Activated T-helper 17 cell treated with anti-CD3 and anti-CD28 coated beads, Interleukin-2, amount 50 U/mL, for 72 hours (primary cell): ENCODE measurements around the gene TRIO. TPM values are rescaled to one million over a fixed set of nuclear protein-coding genes. Genes with fewer than 3 reads are reported as not detected.
A peak's percentile ranks its signal among the peaks of the same experiment; 100 is the strongest.

Source experiments
- ATAC-seq: fragments of 150-1000 bp; cut with Tn5 transposase; replicated peaks from 2 replicates; pipeline ENCODE4 v1.10.0; 2021; ENCODE audit warnings: mild to moderate bottlenecking, moderate library complexity
- H3K27ac Mint-ChIP-seq: one replicate; pipeline ENCODE4 v1.8.0; 2022; ENCODE audit warnings: mixed read lengths
- H3K27me3 Mint-ChIP-seq: one replicate; pipeline ENCODE4 v1.8.0; 2022; ENCODE audit warnings: mixed read lengths
- H3K36me3 Mint-ChIP-seq: one replicate; pipeline ENCODE4 v1.8.0; 2022; ENCODE audit warnings: low read depth, mild to moderate bottlenecking, mixed read lengths
- H3K4me1 Mint-ChIP-seq: one replicate; pipeline ENCODE4 v1.8.0; 2022; ENCODE audit warnings: mixed read lengths
- H3K4me3 Mint-ChIP-seq: one replicate; pipeline ENCODE4 v1.8.0; 2022; ENCODE audit warnings: mild to moderate bottlenecking, mixed read lengths
- H3K9me3 Mint-ChIP-seq: one replicate; pipeline ENCODE4 v1.8.0; 2022; ENCODE audit warnings: mixed read lengths
- total RNA-seq, 2 donors: library from RNA; stranded (reverse); gene quantifications; one replicate each; pipeline ENCODE4 v1.2.3, GENCODE V29; 2022

TRIO gene
- total RNA-seq, 2 donors from 2014 or later: 13.6 to 21.5 TPM

GRCh38 chr5:14457476-14457875 is 314.3 kb downstream of the TRIO start:
- Mint-ChIP-seq H3K36me3 (no peaks in the 10 kb centered on the region), H3K27me3 (no peaks in the 10 kb centered on the region), H3K4me1 (no peaks in the 10 kb centered on the region)

GRCh38 chr5:14458414-14458813 is 315.3 kb downstream of the TRIO start:
- ATAC-seq: no peak
- Mint-ChIP-seq H3K27me3 (no peaks in the 10 kb centered on the region), H3K4me3 (no peak overlapping the region), H3K9me3 (no peaks in the 10 kb centered on the region), H3K4me1 (no peaks in the 10 kb centered on the region), H3K27ac (no peak overlapping the region), H3K36me3 (no peaks in the 10 kb centered on the region)

More at GRCh38 chr5:14457476-14457875, 314.3 kb downstream of the TRIO start:
- H3K9me3 Mint-ChIP-seq: no peaks in the 10 kb centered on the region
- H3K4me3 Mint-ChIP-seq: no peak overlapping the region
- H3K27ac Mint-ChIP-seq: no peak overlapping the region
- ATAC-seq: no peak

- Mint-ChIP-seq H3K27ac (no peak overlapping the region), H3K27me3 (no peaks in the 10 kb centered on the region), H3K36me3 (no peaks in the 10 kb centered on the region), H3K4me3 (no peak overlapping the region), H3K9me3 (no peaks in the 10 kb centered on the region), H3K4me1 (peaks cover 4% of the 10 kb centered on the region)
- no peak for ATAC-seq
These were observed 317.8 kb downstream of the TRIO start for GRCh38 chr5:14460844-14461398.

- Mint-ChIP-seq H3K27ac (no peak overlapping the region), H3K27me3 (no peaks in the 10 kb centered on the region), H3K9me3 (no peaks in the 10 kb centered on the region), H3K36me3 (no peaks in the 10 kb centered on the region), H3K4me1 (peaks cover 4% of the 10 kb centered on the region), H3K4me3 (no peak overlapping the region)
- ATAC-seq: no peak
These were observed 319.5 kb downstream of the TRIO start for GRCh38 chr5:14462681-14463080.

- ATAC-seq: no peak
- H3K36me3 Mint-ChIP-seq: no peaks in the 10 kb centered on the region
- H3K9me3 Mint-ChIP-seq: no peaks in the 10 kb centered on the region
- no peak overlapping the region for H3K27ac Mint-ChIP-seq
- H3K4me3 Mint-ChIP-seq: no peak overlapping the region
- peaks cover 4% of the 10 kb centered on the region for H3K4me1 Mint-ChIP-seq
- no peaks in the 10 kb centered on the region for H3K27me3 Mint-ChIP-seq
These were observed 320.5 kb downstream of the TRIO start for GRCh38 chr5:14463629-14464028.

- Mint-ChIP-seq H3K27ac (no peak overlapping the region), H3K36me3 (no peaks in the 10 kb centered on the region), H3K4me1 (peaks cover 4% of the 10 kb centered on the region), H3K4me3 (no peak overlapping the region), H3K27me3 (no peaks in the 10 kb centered on the region), H3K9me3 (no peaks in the 10 kb centered on the region)
- no peak for ATAC-seq
These were observed 321.0 kb downstream of the TRIO start for GRCh38 chr5:14464096-14464495.

GRCh38 chr5:14464671-14465070 is 321.5 kb downstream of the TRIO start:
- no peak for ATAC-seq
- H3K9me3 Mint-ChIP-seq: no peaks in the 10 kb centered on the region
- no peaks in the 10 kb centered on the region for H3K36me3 Mint-ChIP-seq
- H3K4me1 Mint-ChIP-seq: peaks cover 4% of the 10 kb centered on the region
- H3K27ac Mint-ChIP-seq: peak overlapping the region; percentile 13
- H3K4me3 Mint-ChIP-seq: no peak overlapping the region
- no peaks in the 10 kb centered on the region for H3K27me3 Mint-ChIP-seq

- Mint-ChIP-seq H3K27ac (peak overlapping the region; percentile 13), H3K27me3 (no peaks in the 10 kb centered on the region), H3K9me3 (no peaks in the 10 kb centered on the region), H3K36me3 (no peaks in the 10 kb centered on the region), H3K4me3 (no peak overlapping the region), H3K4me1 (peaks cover 4% of the 10 kb centered on the region)
- ATAC-seq: no peak
These were observed 322.0 kb downstream of the TRIO start for GRCh38 chr5:14465116-14465515.

- Mint-ChIP-seq H3K4me3 (no peak overlapping the region), H3K27me3 (no peaks in the 10 kb centered on the region), H3K27ac (no peak overlapping the region), H3K9me3 (no peaks in the 10 kb centered on the region), H3K4me1 (peaks cover 4% of the 10 kb centered on the region), H3K36me3 (no peaks in the 10 kb centered on the region)
- ATAC-seq: no peak
These were observed 322.6 kb downstream of the TRIO start for GRCh38 chr5:14465776-14466175.

- Mint-ChIP-seq H3K9me3 (no peaks in the 10 kb centered on the region), H3K4me3 (no peak overlapping the region), H3K4me1 (peaks cover 4% of the 10 kb centered on the region), H3K36me3 (no peaks in the 10 kb centered on the region), H3K27ac (no peak overlapping the region), H3K27me3 (no peaks in the 10 kb centered on the region)
- no peak for ATAC-seq
These were observed 324.1 kb downstream of the TRIO start for GRCh38 chr5:14467251-14467650.

- H3K4me1 Mint-ChIP-seq: peaks cover 4% of the 10 kb centered on the region
- no peaks in the 10 kb centered on the region for H3K27me3 Mint-ChIP-seq
- H3K9me3 Mint-ChIP-seq: no peaks in the 10 kb centered on the region
- no peak overlapping the region for H3K27ac Mint-ChIP-seq
- ATAC-seq: no peak
- no peaks in the 10 kb centered on the region for H3K36me3 Mint-ChIP-seq
- H3K4me3 Mint-ChIP-seq: no peak overlapping the region
These were observed 324.7 kb downstream of the TRIO start for GRCh38 chr5:14467886-14468285.

GRCh38 chr5:14469551-14470377 is 326.6 kb downstream of the TRIO start:
- H3K4me3 Mint-ChIP-seq: no peak overlapping the region
- peaks cover 4% of the 10 kb centered on the region for H3K4me1 Mint-ChIP-seq
- ATAC-seq: no peak
- H3K36me3 Mint-ChIP-seq: no peaks in the 10 kb centered on the region
- H3K27me3 Mint-ChIP-seq: no peaks in the 10 kb centered on the region
- no peak overlapping the region for H3K27ac Mint-ChIP-seq
- H3K9me3 Mint-ChIP-seq: no peaks in the 10 kb centered on the region

- Mint-ChIP-seq H3K27ac (no peak overlapping the region), H3K4me1 (no peaks in the 10 kb centered on the region), H3K4me3 (no peak overlapping the region), H3K27me3 (no peaks in the 10 kb centered on the region), H3K9me3 (no peaks in the 10 kb centered on the region), H3K36me3 (no peaks in the 10 kb centered on the region)
- no peak for ATAC-seq
These were observed 328.4 kb downstream of the TRIO start for GRCh38 chr5:14471507-14471906.

- Mint-ChIP-seq H3K4me3 (no peak overlapping the region), H3K27me3 (no peaks in the 10 kb centered on the region), H3K36me3 (no peaks in the 10 kb centered on the region), H3K27ac (no peak overlapping the region), H3K4me1 (no peaks in the 10 kb centered on the region), H3K9me3 (no peaks in the 10 kb centered on the region)
- ATAC-seq: no peak
These were observed 329.9 kb downstream of the TRIO start for GRCh38 chr5:14472986-14473567.

GRCh38 chr5:14475045-14475444 is 331.9 kb downstream of the TRIO start:
- ATAC-seq: no peak
- peaks cover 4% of the 10 kb centered on the region for H3K4me1 Mint-ChIP-seq
- H3K36me3 Mint-ChIP-seq: no peaks in the 10 kb centered on the region
- H3K27ac Mint-ChIP-seq: no peak overlapping the region
- no peaks in the 10 kb centered on the region for H3K9me3 Mint-ChIP-seq
- no peaks in the 10 kb centered on the region for H3K27me3 Mint-ChIP-seq
- H3K4me3 Mint-ChIP-seq: no peak overlapping the region
